Stomach (tissue), 9 donors: ENCODE results near the gene ZNF275. TPM values are rescaled to one million over a fixed set of nuclear protein-coding genes. Genes with fewer than 3 reads are reported as not detected.
A peak's percentile ranks its signal among the peaks of the same experiment; 100 is the strongest.

Experiments
- DNase-seq, 2 donors: peaks; one replicate each; pipeline versions ENCODE4 v3.0.0 to v3.0.0-alpha.2; 2013 to 2019
- H3K27ac ChIP-seq, 5 donors: fragments of 200-600 bp in 4 of 5; sonication (generic) in 4 of 5; one replicate each; pipeline ENCODE4 v1.5.1; 2013 to 2019; ENCODE audit warnings: mild to moderate bottlenecking in 1 of 5, moderate library complexity in 1 of 5
- H3K27me3 ChIP-seq, 3 donors: fragments of 200-600 bp; sonication (generic); one replicate each; pipeline ENCODE4 v1.5.1; 2017 to 2019; ENCODE audit warnings: mixed run types in 1 of 3
- H3K36me3 ChIP-seq, 4 donors: fragments of 200-600 bp; sonication (generic); 1 replicate in 3 of 4; 2 replicates in 1 of 4; pipeline ENCODE4 v1.5.1; 2016 to 2019
- H3K4me1 ChIP-seq, 4 donors: fragments of 200-600 bp; sonication (generic); one replicate each; pipeline ENCODE4 v1.5.1; 2016 to 2019
- H3K4me3 ChIP-seq, 4 donors: fragments of 200-600 bp; sonication (generic) in 3 of 4; one replicate each; pipeline ENCODE4 v1.5.1; 2016 to 2019; ENCODE audit warnings: mild to moderate bottlenecking in 1 of 4
- H3K9me3 ChIP-seq, 4 donors: fragments of 200-600 bp; sonication (generic); one replicate each; pipeline ENCODE4 v1.5.1; 2016 to 2019
- CTCF ChIP-seq, 7 experiments: fragments of 450-650 bp in 4 of 7; fragments of 200-600 bp in 3 of 7; sonication (generic) in 3 of 7; IDR thresholded peaks; one replicate each; pipeline ENCODE4 v1.5.1; 2016 to 2019; ENCODE audit warnings: antibody characterized with exemption in 7 of 7, control low read depth in 2 of 7, mild to moderate bottlenecking in 1 of 7
- EP300 ChIP-seq: sonication (generic); formaldehyde crosslinking; IDR thresholded peaks from one replicate; pipeline ENCODE4 v1.6.1; 2017; ENCODE audit warnings: antibody characterized with exemption
- POLR2A ChIP-seq, 4 donors: fragments of 450-650 bp; IDR thresholded peaks; one replicate each; pipeline ENCODE4 v1.6.1; 2016; ENCODE audit warnings: antibody characterized with exemption in 4 of 4, control low read depth in 2 of 4, mild to moderate bottlenecking in 1 of 4, moderate library complexity in 1 of 4
- POLR2AphosphoS5 ChIP-seq, 3 donors: sonication (generic); formaldehyde crosslinking; IDR thresholded peaks; one replicate each; pipeline ENCODE4 v1.6.1; 2016; ENCODE audit warnings: antibody characterized with exemption in 3 of 3
- WGBS, 5 donors: extraction: QIAGEN DNeasy Blood & Tissue Kit in 3 of 5; methylation state at CpG; one replicate each; pipeline versions ENCODE4 v1.1.5 to v1.1.7; 2013 to 2018; 5-methylcytosine and 5-hydroxymethylcytosine counted together
- intact Hi-C: fragments of 100-400 bp; cut with DNase I; formaldehyde crosslinking; loops from one replicate; pipeline ENCODE4 v1.15.1; 2023; ENCODE audit warnings: low total_unique reads
- polyA plus RNA-seq, 3 donors: library from polyadenylated mRNA; stranded (reverse); fragments of 200-250 nt; gene quantifications; one replicate each; pipeline ENCODE4 v1.2.3, GENCODE V29; 2013
- total RNA-seq, 5 donors: library from RNA; depleted of rRNA; stranded (reverse); fragments of >200 nt; gene quantifications; one replicate each; pipeline versions ENCODE4 v1.1.0 to v1.2.3, GENCODE V29; 2014 to 2016
- donor health status: healthy with polysubstance abuse.
- donor health status: Bipolar disorder and iron deficiency.
- donor health status: healthy.

ZNF275 gene
- total and polyA plus RNA-seq, 8 donors: 0.87 to 13.4 (median 3.7) TPM

GRCh38 chrX:153334654-153335295 lies 822 bp downstream of the ZNF275 start:
- H3K4me1 ChIP-seq: peaks cover 0 to 20% (median 15%) of the 10 kb centered on the region in 4 donors
- H3K4me3 ChIP-seq: peak overlapping the region; percentile 56 to 82 (median 66)
- no peaks in the 10 kb centered on the region for H3K9me3 ChIP-seq
- H3K27ac ChIP-seq: peak overlapping the region in 4 of 5 donors; percentile 33 to 84 (median 72)
- peaks cover 0 to 6% (median 0%) of the 10 kb centered on the region in 3 donors for H3K27me3 ChIP-seq
- TF ChIP-seq POLR2AphosphoS5 (IDR thresholded peaks at IDR 0.05) (no peak), EP300 (no peak)
- 11 to 56% (median 26%) methylated on average over 4 to 16 of the region's 16 CpGs for WGBS, 5 donors
- peaks cover 0 to 12% (median 6%) of the 10 kb centered on the region in 4 donors for H3K36me3 ChIP-seq
- no peak for DNase-seq
- intact Hi-C loops: no loop called here

- TF ChIP-seq POLR2AphosphoS5 (IDR thresholded peaks at IDR 0.05): no peak
- no peak for TF ChIP-seq CTCF (IDR thresholded peaks at IDR 0.05)
- TF ChIP-seq POLR2A (IDR thresholded peaks at IDR 0.05): no peak
- TF ChIP-seq EP300: no peak
- peaks cover 0 to 8% (median 2%) of the 10 kb centered on the region in 4 donors for H3K9me3 ChIP-seq
- no peak overlapping the region for H3K4me3 ChIP-seq
- no peak for DNase-seq
- no peak overlapping the region for H3K27ac ChIP-seq
- WGBS, 5 donors: 68 to 90% (median 82%) methylated on average over 8 to 11 of the region's 11 CpGs
- peaks cover 0 to 20% (median 15%) of the 10 kb centered on the region in 4 donors for H3K4me1 ChIP-seq
- H3K27me3 ChIP-seq: no peaks in the 10 kb centered on the region
- intact Hi-C loops: no loop called here
- peaks cover 0 to 12% (median 6%) of the 10 kb centered on the region in 4 donors for H3K36me3 ChIP-seq
Measured at GRCh38 chrX:153336121-153336894, 2.4 kb downstream of the ZNF275 start.

DNA sequence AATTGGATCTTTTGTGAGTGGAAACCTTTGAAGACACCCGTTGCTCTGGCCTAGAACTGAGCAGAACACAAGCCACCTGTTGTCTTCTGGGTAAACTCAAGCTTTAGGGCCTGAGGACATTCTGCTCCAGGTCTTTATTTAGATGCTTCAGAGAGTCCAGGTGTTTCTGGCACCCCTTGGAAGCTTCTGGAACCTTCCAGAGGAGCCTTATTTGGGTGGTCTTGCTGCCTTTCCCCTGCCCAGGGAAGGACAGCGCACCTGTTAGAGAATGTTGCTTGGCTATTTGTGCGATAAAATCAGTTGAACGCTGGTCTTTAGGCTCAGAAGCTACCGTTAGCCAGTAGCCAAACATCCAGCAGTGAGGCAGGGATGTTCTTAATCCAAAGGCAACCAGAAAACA lies 3.0 kb downstream of the ZNF275 start:
- H3K27me3 ChIP-seq: no peaks in the 10 kb centered on the region
- 77 to 89% (median 82%) methylated on average over 5 of the region's 5 CpGs for WGBS, 5 donors
- TF ChIP-seq CTCF (IDR thresholded peaks at IDR 0.05) (no peak), EP300 (no peak), POLR2A (IDR thresholded peaks at IDR 0.05) (no peak), POLR2AphosphoS5 (IDR thresholded peaks at IDR 0.05) (no peak)
- peaks cover 0 to 12% (median 6%) of the 10 kb centered on the region in 4 donors for H3K36me3 ChIP-seq
- no peak overlapping the region for H3K27ac ChIP-seq
- H3K4me3 ChIP-seq: no peak overlapping the region
- intact Hi-C loops: no loop called here
- DNase-seq: no peak
- H3K4me1 ChIP-seq: peaks cover 0 to 20% (median 15%) of the 10 kb centered on the region in 4 donors
- H3K9me3 ChIP-seq: peaks cover 0 to 12% (median 2%) of the 10 kb centered on the region in 4 donors

- peaks cover 0 to 20% (median 15%) of the 10 kb centered on the region in 4 donors for H3K4me1 ChIP-seq
- no peak for TF ChIP-seq POLR2A (IDR thresholded peaks at IDR 0.05)
- no peak for TF ChIP-seq EP300
- TF ChIP-seq POLR2AphosphoS5 (IDR thresholded peaks at IDR 0.05): no peak
- TF ChIP-seq CTCF (IDR thresholded peaks at IDR 0.05): no peak
- 84 to 91% (median 85%) methylated on average over 6 to 7 of the region's 7 CpGs for WGBS, 5 donors
- H3K4me3 ChIP-seq: no peak overlapping the region
- no peak overlapping the region for H3K27ac ChIP-seq
- no peak for DNase-seq
- peaks cover 0 to 12% (median 5%) of the 10 kb centered on the region in 4 donors for H3K9me3 ChIP-seq
- H3K36me3 ChIP-seq: peaks cover 0 to 18% (median 6%) of the 10 kb centered on the region in 4 donors
- H3K27me3 ChIP-seq: no peaks in the 10 kb centered on the region
- intact Hi-C loops: no loop called here
Measured at GRCh38 chrX:153338836-153339235, 4.9 kb downstream of the ZNF275 start.
